ENCODE measurements around the gene IL12RB2.

GRCh38 chr1:67348586-67349252 lies 41.0 kb downstream of the IL12RB2 start:
- TF ChIP-seq CTCF (IDR thresholded peaks at IDR 0.05), result no peak
- TF ChIP-seq POLR2A (IDR thresholded peaks at IDR 0.05), result no peak
- no peak for TF ChIP-seq POLR2AphosphoS5 (IDR thresholded peaks at IDR 0.05)

Data from suprapubic skin (tissue), 4 donors.